GM18909 (cell line): ENCODE data around the gene SLC2A4RG.

Source experiments
- ATAC-seq: cut with Tn5 transposase; IDR thresholded peaks from one replicate; pipeline ENCODE4 v1.9.1; 2021; ENCODE audit warnings: mild to moderate bottlenecking; ENCODE audit not compliant: unreplicated experiment, poor library complexity

SLC2A4RG gene

GRCh38 chr20:63751471-63752271, 12.1 kb downstream of the SLC2A4RG start:
- no peak for ATAC-seq

GRCh38 chr20:63752411-63753101, 13.0 kb downstream of the SLC2A4RG start:
- ATAC-seq = no peak

GRCh38 chr20:63753381-63753780, 13.8 kb downstream of the SLC2A4RG start:
- ATAC-seq = no peak

- no peak for ATAC-seq
These were observed 14.4 kb downstream of the SLC2A4RG start for GRCh38 chr20:63754008-63754407.

- no peak for ATAC-seq
These were observed 16.5 kb downstream of the SLC2A4RG start for GRCh38 chr20:63755933-63756647.

- ATAC-seq = no peak
These were observed 17.0 kb downstream of the SLC2A4RG start for GRCh38 chr20:63756648-63756991.

- no peak for ATAC-seq
These were observed 18.6 kb downstream of the SLC2A4RG start for GRCh38 chr20:63758152-63758551.

- no peak for ATAC-seq
These were observed 19.9 kb downstream of the SLC2A4RG start for GRCh38 chr20:63759377-63759901.

GRCh38 chr20:63765082-63765873, 25.7 kb downstream of the SLC2A4RG start:
- no peak for ATAC-seq

GRCh38 chr20:63765902-63766301, 26.3 kb downstream of the SLC2A4RG start:
- ATAC-seq = no peak

GRCh38 chr20:63766695-63767426, 27.3 kb downstream of the SLC2A4RG start:
- no peak for ATAC-seq

GRCh38 chr20:63767456-63767855, 27.9 kb downstream of the SLC2A4RG start:
- ATAC-seq = no peak

GRCh38 chr20:63767886-63768285, 28.3 kb downstream of the SLC2A4RG start:
- no peak for ATAC-seq

- ATAC-seq = no peak
These were observed 29.3 kb downstream of the SLC2A4RG start for GRCh38 chr20:63768591-63769515.

- ATAC-seq = no peak
These were observed 30.4 kb downstream of the SLC2A4RG start for GRCh38 chr20:63769891-63770474.

GRCh38 chr20:63771046-63771707, 31.6 kb downstream of the SLC2A4RG start:
- ATAC-seq = no peak

GRCh38 chr20:63772781-63773518, 33.4 kb downstream of the SLC2A4RG start:
- ATAC-seq = no peak
